Mononuclear cell (primary cell): ENCODE data around the gene EYA2. TPM values are rescaled to one million over a fixed set of nuclear protein-coding genes. Genes with fewer than 3 reads are reported as not detected.

Experiments
- H3K27me3 ChIP-seq: 2 replicates; pipeline ENCODE4 v1.6.0; 2011; ENCODE audit warnings: low read length, control low read depth; ENCODE audit not compliant: insufficient read depth
- H3K4me1 ChIP-seq: 2 replicates; pipeline ENCODE4 v1.5.1; 2011; ENCODE audit warnings: mild to moderate bottlenecking, low read length, control low read depth; ENCODE audit not compliant: insufficient read depth
- H3K4me3 ChIP-seq: 2 replicates; pipeline ENCODE4 v1.5.1; 2011; ENCODE audit warnings: mild to moderate bottlenecking, low read length, moderate library complexity
- H3K9me3 ChIP-seq: 2 replicates; pipeline ENCODE4 v1.5.1; 2011; ENCODE audit warnings: low read depth, mild to moderate bottlenecking, control low read depth, low read length
- total RNA-seq: library from RNA; depleted of rRNA; stranded (reverse); fragments of >200 nt; gene quantifications from one replicate; pipeline ENCODE4 v1.2.3, GENCODE V29; 2012

The EYA2 gene
- total RNA-seq, 1 donor, result 0.10 TPM

DNA sequence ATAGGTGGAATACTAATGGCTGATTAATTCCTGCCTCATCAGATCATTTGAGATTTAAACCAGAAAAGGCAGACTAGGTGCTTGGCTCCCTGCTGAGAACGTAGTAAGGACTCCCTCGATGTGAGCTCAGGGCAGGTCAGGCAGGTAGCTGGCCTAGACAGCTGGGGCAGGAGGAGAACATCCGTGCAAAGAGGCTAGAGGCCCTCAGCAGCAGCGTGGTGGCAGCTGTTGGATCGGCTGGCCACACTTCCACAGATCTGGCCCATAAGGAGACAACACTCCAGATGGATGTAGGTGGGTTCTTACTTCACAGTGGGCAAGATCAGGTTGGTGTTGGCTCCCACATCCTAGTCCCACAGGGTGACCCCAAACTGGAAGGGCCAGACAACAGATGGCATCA, 38.5 kb downstream of the EYA2 start:
- Histone ChIP-seq H3K4me3 (no peak overlapping the region), H3K27me3 (no peaks in the 10 kb centered on the region), H3K4me1 (no peaks in the 10 kb centered on the region), H3K9me3 (no peaks in the 10 kb centered on the region)

DNA sequence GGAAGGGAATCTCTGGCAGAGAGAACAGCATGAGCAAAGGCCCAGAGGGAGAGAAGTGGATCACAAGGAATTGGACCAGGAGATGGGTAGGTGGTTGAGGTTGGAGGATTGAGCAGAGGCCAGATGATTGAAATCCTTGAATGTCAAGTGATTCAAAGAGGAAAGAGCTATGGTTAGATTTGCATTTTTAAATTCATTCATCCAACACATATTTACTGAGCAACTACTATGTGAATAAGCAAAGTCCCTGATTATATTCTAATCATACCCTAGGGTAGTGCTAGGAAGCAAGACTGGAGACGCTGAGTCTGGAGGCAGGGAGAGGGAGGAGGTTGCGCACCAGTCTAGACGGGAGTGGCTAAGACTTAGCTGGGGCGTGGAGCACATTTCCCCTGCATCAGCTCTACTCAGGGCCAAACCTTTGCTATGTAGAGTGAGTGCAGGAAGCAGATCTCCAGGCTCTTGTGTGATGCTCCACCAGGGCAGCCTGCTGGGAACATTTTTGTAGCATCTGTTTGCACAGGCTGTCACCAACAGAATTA, 40.2 kb downstream of the EYA2 start:
- no peak overlapping the region for H3K4me3 ChIP-seq
- H3K27me3 ChIP-seq, result no peaks in the 10 kb centered on the region
- H3K4me1 ChIP-seq, result no peaks in the 10 kb centered on the region
- H3K9me3 ChIP-seq, result no peaks in the 10 kb centered on the region

DNA sequence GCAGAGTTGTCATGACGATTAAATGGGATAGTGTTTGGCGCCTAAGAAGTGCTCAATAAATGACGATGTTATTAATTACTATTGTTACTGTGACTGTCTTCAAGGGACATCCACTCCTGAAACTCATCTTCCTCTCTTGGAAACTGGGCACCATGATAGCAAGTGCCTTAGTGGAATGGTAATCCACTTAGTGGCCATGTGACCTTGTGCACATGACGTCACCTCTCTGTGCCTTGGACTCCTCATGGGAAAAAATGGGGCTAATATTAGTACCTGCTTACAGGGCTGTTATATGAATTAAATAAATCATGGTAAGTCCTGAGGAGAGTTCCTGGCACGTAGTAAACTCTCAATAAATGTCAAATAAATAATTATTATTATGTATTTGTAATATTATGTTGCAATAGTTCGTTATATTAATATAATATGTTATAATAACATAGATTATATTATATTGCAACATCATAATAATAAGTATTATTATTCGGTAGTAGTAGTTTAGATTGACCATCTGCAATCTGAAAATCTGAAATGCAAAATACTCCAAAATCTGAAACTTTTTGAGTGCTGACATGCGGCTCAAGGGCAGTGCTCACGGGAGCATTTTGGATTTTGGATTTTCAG, 40.9 kb downstream of the EYA2 start:
- H3K9me3 ChIP-seq, result no peaks in the 10 kb centered on the region
- H3K4me1 ChIP-seq, result no peaks in the 10 kb centered on the region
- no peaks in the 10 kb centered on the region for H3K27me3 ChIP-seq
- H3K4me3 ChIP-seq, result no peak overlapping the region

GRCh38 chr20:46936415-46937156, 41.9 kb downstream of the EYA2 start:
- Histone ChIP-seq H3K9me3 (no peaks in the 10 kb centered on the region), H3K4me1 (no peaks in the 10 kb centered on the region), H3K4me3 (no peak overlapping the region), H3K27me3 (no peaks in the 10 kb centered on the region)

- Histone ChIP-seq H3K4me3 (no peak overlapping the region), H3K4me1 (no peaks in the 10 kb centered on the region), H3K27me3 (no peaks in the 10 kb centered on the region), H3K9me3 (no peaks in the 10 kb centered on the region)
Measured at GRCh38 chr20:46937157-46937523, 42.5 kb downstream of the EYA2 start.

GRCh38 chr20:46937533-46938226, 43.0 kb downstream of the EYA2 start:
- Histone ChIP-seq H3K4me3 (no peak overlapping the region), H3K4me1 (no peaks in the 10 kb centered on the region), H3K27me3 (no peaks in the 10 kb centered on the region), H3K9me3 (no peaks in the 10 kb centered on the region)

DNA sequence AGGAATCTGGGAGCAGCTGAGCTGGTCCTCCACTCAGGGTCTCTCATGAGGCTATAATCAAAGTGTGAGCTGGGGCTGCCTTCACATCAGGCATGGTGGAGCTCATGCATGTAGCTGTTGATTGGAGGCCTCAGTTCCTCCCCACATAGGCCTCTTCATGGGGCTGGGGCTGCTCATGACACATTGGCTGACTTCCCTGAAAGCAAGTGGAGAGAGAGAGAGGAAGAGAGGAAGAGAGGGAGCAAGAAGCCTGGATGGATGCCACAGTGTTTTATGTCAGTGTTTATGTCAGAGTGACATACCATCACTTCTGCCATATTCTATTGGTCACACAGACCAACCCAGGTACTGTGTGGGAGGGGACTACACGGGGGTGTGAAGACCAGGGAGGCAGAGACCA, 43.8 kb downstream of the EYA2 start:
- no peaks in the 10 kb centered on the region for H3K9me3 ChIP-seq

DNA sequence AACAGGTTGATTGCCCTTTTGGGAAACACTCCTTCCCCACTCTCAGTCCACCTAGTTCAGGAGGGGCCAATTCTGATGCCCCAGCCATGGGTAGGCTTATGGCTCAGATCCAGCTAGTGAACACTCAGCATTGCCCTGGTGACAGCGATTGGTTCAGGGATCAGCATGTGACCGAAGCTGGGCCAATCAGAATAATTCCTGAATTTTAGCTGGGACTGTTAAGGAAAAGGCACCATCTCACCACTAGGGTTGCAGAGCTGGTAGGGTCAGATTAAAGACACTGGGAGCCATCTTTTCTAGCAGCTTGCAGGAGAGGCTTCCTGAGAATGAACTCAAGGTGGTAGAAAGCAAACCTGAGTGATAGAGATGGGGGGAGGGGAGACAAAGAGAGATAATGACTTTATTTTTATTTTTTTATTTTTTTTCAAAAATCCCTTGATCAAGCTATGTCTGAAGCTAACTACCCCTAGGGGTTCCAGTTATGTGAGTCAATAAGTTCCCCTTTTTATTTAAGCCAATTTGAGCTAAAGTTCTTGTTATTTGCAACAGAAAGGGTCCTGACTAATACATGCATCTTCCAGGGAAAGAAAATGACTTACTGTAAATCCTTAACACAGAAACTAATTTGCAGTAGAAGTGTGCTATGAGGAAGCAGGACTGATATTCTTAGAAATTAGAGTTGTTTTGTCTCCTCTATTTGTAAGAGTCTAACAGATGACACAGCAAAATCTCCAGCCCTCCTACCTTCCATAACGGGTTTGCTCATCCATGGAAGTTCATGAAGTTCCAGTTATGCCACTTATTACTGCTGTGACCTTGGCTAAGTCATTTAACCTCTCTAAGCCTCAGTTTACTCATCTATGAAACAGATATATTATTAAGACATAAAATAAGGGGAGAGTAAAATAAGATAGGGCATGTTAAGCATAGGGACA, 44.7 kb downstream of the EYA2 start:
- Histone ChIP-seq H3K4me3 (no peak overlapping the region), H3K4me1 (no peaks in the 10 kb centered on the region)

More for the DNA sequence above, 43.8 kb downstream of the EYA2 start:
- Histone ChIP-seq H3K27me3 (no peaks in the 10 kb centered on the region), H3K4me3 (no peak overlapping the region), H3K4me1 (no peaks in the 10 kb centered on the region)

GRCh38 chr20:46940616-46941015, 46.0 kb downstream of the EYA2 start:
- no peak overlapping the region for H3K4me3 ChIP-seq
- no peaks in the 10 kb centered on the region for H3K4me1 ChIP-seq
- no peaks in the 10 kb centered on the region for H3K9me3 ChIP-seq
- H3K27me3 ChIP-seq, result no peaks in the 10 kb centered on the region

More for the DNA sequence above, 44.7 kb downstream of the EYA2 start:
- Histone ChIP-seq H3K27me3 (no peaks in the 10 kb centered on the region), H3K9me3 (no peaks in the 10 kb centered on the region)

GRCh38 chr20:46941404-46941803, 46.8 kb downstream of the EYA2 start:
- no peaks in the 10 kb centered on the region for H3K27me3 ChIP-seq
- H3K4me1 ChIP-seq, result no peaks in the 10 kb centered on the region
- no peaks in the 10 kb centered on the region for H3K9me3 ChIP-seq
- no peak overlapping the region for H3K4me3 ChIP-seq

GRCh38 chr20:46943861-46944591, 49.4 kb downstream of the EYA2 start:
- no peaks in the 10 kb centered on the region for H3K27me3 ChIP-seq

GRCh38 chr20:46945465-46945864, 50.8 kb downstream of the EYA2 start:
- Histone ChIP-seq H3K4me3 (no peak overlapping the region), H3K27me3 (no peaks in the 10 kb centered on the region), H3K9me3 (no peaks in the 10 kb centered on the region), H3K4me1 (no peaks in the 10 kb centered on the region)

More at GRCh38 chr20:46943861-46944591, 49.4 kb downstream of the EYA2 start:
- Histone ChIP-seq H3K4me3 (no peak overlapping the region), H3K9me3 (no peaks in the 10 kb centered on the region), H3K4me1 (no peaks in the 10 kb centered on the region)

- Histone ChIP-seq H3K9me3 (no peaks in the 10 kb centered on the region), H3K4me3 (no peak overlapping the region), H3K27me3 (no peaks in the 10 kb centered on the region), H3K4me1 (no peaks in the 10 kb centered on the region)
Measured at GRCh38 chr20:46946181-46946624, 51.6 kb downstream of the EYA2 start.

DNA sequence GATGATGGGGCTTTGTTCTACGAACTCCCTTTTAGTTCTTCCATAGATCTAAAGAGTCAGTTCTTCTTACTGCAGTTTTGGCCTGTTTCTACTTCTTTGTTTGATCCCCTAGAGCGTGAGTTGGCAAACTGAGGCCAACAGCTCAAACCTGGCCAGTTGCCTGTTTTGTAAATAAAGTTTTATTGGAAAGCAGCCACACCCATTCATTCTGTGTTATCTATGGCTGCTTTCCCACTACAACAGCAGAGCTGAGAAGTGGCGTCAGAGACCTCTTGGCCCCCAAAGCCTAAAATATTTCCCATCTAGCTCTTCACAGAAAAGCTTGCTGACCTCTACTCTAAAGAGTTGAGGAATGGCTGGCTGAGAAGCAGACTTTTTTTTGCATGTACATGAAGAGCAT, 52.2 kb downstream of the EYA2 start:
- H3K4me1 ChIP-seq, result no peaks in the 10 kb centered on the region
- no peaks in the 10 kb centered on the region for H3K27me3 ChIP-seq
- H3K9me3 ChIP-seq, result no peaks in the 10 kb centered on the region
- no peak overlapping the region for H3K4me3 ChIP-seq
